OCI-LY3 (cell line): ENCODE measurements around the gene DUSP2.
A peak's percentile ranks its signal among the peaks of the same experiment; 100 is the strongest.

Experiments used
- H2AFZ ChIP-seq: fragments of 200-600, 300-600 bp; shearing (Covaris generic); 2 replicates; pipeline ENCODE4 v1.6.0; 2014; ENCODE audit warnings: antibody characterized with exemption, low read depth, low read length
- H3K27ac ChIP-seq: fragments of 200-600, 300-600 bp; sonication (generic); 2 replicates; pipeline ENCODE4 v1.5.1; 2014; ENCODE audit warnings: mild to moderate bottlenecking, low read length, moderate library complexity, mixed read lengths
- H3K27me3 ChIP-seq: fragments of 200-600, 300-600 bp; sonication (generic); 2 replicates; pipeline ENCODE4 v1.6.1; 2014; ENCODE audit warnings: low read depth, low read length, mixed read lengths
- H3K36me3 ChIP-seq: fragments of 200-600, 300-600 bp; sonication (generic); replicated peaks from 2 replicates; pipeline ENCODE3; 2014; ENCODE audit warnings: low read depth, low read length, mixed read lengths
- H3K4me1 ChIP-seq: fragments of 300-600, 200-600 bp; sonication (generic); 2 replicates; pipeline ENCODE4 v1.6.1; 2014; ENCODE audit warnings: low read length, mixed read lengths
- H3K4me2 ChIP-seq: fragments of 200-600, 300-600 bp; sonication (generic); 2 replicates; pipeline ENCODE4 v1.6.1; 2014; ENCODE audit warnings: low read length, mixed read lengths
- H3K4me3 ChIP-seq: fragments of 300-600, 200-600 bp; sonication (generic); 2 replicates; pipeline ENCODE4 v1.5.1; 2014; ENCODE audit warnings: antibody characterized with exemption, mild to moderate bottlenecking, low read length, moderate library complexity
- H3K79me2 ChIP-seq: fragments of 300-600, 200-600 bp; shearing (Covaris generic); 2 replicates; pipeline ENCODE4 v1.6.1; 2014; ENCODE audit warnings: mild to moderate bottlenecking, low read length, mixed read lengths
- H3K9ac ChIP-seq: fragments of 300-600, 200-600 bp; shearing (Covaris generic); 2 replicates; pipeline ENCODE4 v1.6.0; 2014; ENCODE audit warnings: mild to moderate bottlenecking, low read length, moderate library complexity
- H3K9me3 ChIP-seq: fragments of 200-600, 300-600 bp; shearing (Covaris generic); 2 replicates; pipeline ENCODE4 v1.6.1; 2014; ENCODE audit warnings: low read length, mixed read lengths; ENCODE audit not compliant: insufficient read depth
- H4K20me1 ChIP-seq: fragments of 200-600, 300-600 bp; sonication (generic); 2 replicates; pipeline ENCODE4 v1.6.1; 2016; ENCODE audit warnings: low read length, mixed read lengths; ENCODE audit not compliant: insufficient read depth
- CTCF ChIP-seq: fragments of 200-600, 300-600 bp; sonication (generic); IDR thresholded peaks from 2 replicates; pipeline ENCODE4 v1.5.1; 2014; ENCODE audit warnings: antibody characterized with exemption, low read length, low read depth
- EZH2phosphoT487 ChIP-seq: fragments of 200-600 bp; shearing (Covaris generic); IDR thresholded peaks from 2 replicates; pipeline ENCODE4 v1.6.1; 2018; ENCODE audit warnings: antibody characterized with exemption, mixed run types, low read depth

DUSP2 gene

DNA sequence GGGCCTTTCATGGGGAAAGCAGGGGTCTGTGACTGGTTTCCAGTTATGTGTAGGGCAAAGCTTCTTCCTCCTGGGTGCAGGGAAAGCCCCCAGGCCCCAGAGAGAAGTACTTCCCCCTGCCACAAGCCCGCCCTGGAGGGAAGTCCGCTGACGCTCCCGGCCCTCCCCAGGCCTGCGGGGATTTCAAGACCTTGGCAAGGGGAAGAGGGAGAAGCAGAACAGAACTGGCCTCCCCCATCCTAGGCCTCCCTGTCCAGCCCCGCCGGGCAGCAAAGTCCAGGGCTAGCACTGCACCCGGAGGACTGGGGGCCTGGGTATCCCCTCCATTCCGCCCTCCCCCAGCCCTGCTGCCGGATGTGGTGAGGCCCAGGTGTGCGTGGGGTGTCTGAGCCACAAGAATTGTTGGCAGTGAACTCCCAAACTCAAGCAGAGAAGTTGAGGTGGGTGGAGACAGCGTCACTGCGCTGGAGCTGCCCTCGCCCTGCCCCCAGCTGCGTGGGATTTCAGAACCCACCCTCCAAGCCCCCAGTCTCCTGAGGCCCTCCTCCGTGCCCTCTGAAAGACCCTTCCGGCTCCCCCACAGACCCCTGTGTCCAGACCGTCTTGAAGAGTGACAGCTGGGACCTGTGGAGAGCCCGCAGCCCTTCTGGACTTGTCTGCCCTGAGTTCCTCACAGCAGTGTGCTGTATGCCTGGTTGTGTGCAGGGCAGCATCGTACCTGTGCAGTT, 1.1 kb upstream of the DUSP2 start:
- Histone ChIP-seq H3K4me1 (peaks cover 61% of the 10 kb centered on the region), H3K4me3 (peak overlapping the region; percentile 95), H3K9ac (peak overlapping the region; percentile 98), H3K9me3 (no peaks in the 10 kb centered on the region), H2AFZ (no peak overlapping the region), H4K20me1 (peaks cover 30% of the 10 kb centered on the region), H3K4me2 (peak overlapping the region; percentile 98), H3K36me3 (peaks cover 31% of the 10 kb centered on the region), H3K27ac (peak overlapping the region; percentile 98), H3K27me3 (no peaks in the 10 kb centered on the region), H3K79me2 (peaks cover 37% of the 10 kb centered on the region)
- no peak for TF ChIP-seq CTCF
- no peak for TF ChIP-seq EZH2phosphoT487

DNA sequence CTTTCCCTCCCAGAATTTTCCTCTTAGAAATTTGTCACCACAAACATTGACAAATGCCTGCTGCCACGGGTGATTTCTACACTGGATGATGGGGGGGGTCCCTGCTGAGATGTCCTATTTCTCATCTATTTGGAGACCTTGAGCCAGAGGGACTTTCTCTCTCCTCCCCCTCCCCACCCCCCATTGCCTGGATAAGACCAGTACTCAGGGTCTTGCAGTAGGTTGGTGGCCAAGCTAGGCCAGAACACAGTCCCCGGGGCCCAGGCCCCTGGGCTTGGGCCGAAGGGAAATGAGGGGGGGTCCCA, 560 bp upstream of the DUSP2 start:
- no peak for TF ChIP-seq CTCF
- TF ChIP-seq EZH2phosphoT487: no peak
- H3K9ac ChIP-seq: peak overlapping the region; percentile 98
- peaks cover 61% of the 10 kb centered on the region for H3K4me1 ChIP-seq

DNA sequence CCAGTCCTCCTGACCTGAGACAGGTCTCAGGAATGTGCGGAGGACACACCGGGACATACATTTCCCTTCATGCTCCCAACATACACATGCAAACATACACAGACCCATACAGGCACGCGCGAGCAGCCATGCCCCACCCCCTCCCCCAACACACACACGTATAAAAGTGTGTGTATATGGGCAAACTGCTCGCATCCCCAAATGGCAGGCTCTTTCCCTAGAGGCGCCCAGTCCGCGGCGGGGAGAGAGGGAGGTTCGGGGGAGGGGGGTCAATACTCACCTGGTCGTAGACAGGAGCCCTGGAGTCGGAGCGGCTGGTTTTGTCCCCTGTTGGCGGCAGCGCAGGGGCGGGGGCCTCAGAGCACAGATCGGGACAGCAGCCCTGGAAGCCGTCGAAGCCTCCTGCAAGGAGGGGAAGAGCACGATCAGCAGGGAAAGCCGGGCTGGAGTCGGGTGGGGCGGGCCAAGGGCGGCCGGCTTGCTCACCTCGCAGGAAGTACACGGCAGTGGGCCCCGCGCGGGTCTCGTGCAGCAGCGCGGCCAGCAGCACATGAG, 682 bp downstream of the DUSP2 start:
- Histone ChIP-seq H3K27me3 (no peaks in the 10 kb centered on the region), H3K79me2 (peaks cover 37% of the 10 kb centered on the region), H3K4me1 (peaks cover 57% of the 10 kb centered on the region), H3K4me3 (peak overlapping the region; percentile 95), H3K27ac (peak overlapping the region; percentile 98), H4K20me1 (peaks cover 34% of the 10 kb centered on the region), H3K36me3 (peaks cover 35% of the 10 kb centered on the region), H2AFZ (no peak overlapping the region), H3K9me3 (no peaks in the 10 kb centered on the region), H3K4me2 (peak overlapping the region; percentile 91), H3K9ac (peak overlapping the region; percentile 92)
- TF ChIP-seq EZH2phosphoT487 (no peak), CTCF (no peak)

More for the DNA sequence above, 560 bp upstream of the DUSP2 start:
- Histone ChIP-seq H3K9me3 (no peaks in the 10 kb centered on the region), H2AFZ (no peak overlapping the region), H3K36me3 (peaks cover 35% of the 10 kb centered on the region), H3K27me3 (no peaks in the 10 kb centered on the region), H3K79me2 (peaks cover 37% of the 10 kb centered on the region), H4K20me1 (peaks cover 34% of the 10 kb centered on the region), H3K27ac (peak overlapping the region; percentile 98), H3K4me3 (peak overlapping the region; percentile 95), H3K4me2 (peak overlapping the region; percentile 98)

- Histone ChIP-seq H3K79me2 (peaks cover 37% of the 10 kb centered on the region), H3K4me3 (peak overlapping the region; percentile 95), H3K9ac (peak overlapping the region; percentile 92), H3K4me1 (peaks cover 57% of the 10 kb centered on the region), H3K9me3 (no peaks in the 10 kb centered on the region), H2AFZ (no peak overlapping the region), H4K20me1 (peaks cover 39% of the 10 kb centered on the region), H3K4me2 (peak overlapping the region; percentile 91), H3K27me3 (no peaks in the 10 kb centered on the region), H3K36me3 (peaks cover 38% of the 10 kb centered on the region), H3K27ac (peak overlapping the region; percentile 98)
- TF ChIP-seq EZH2phosphoT487 (no peak), CTCF (no peak)
These were observed 1.3 kb downstream of the DUSP2 start for GRCh38 chr2:96143848-96144480.
